ENCODE measurements around the gene TICAM1.

TICAM1 gene

GRCh38 chr19:4821265-4821664, 10.2 kb downstream of the TICAM1 start:
- no peak overlapping the region for H3K4me3 ChIP-seq (ENCODE audit: low read depth, low read length)
- no peak for TF ChIP-seq CTCF (IDR thresholded peaks at IDR 0.05; ENCODE audit: borderline replicate concordance, insufficient read depth, low read depth, low read length)

DNA sequence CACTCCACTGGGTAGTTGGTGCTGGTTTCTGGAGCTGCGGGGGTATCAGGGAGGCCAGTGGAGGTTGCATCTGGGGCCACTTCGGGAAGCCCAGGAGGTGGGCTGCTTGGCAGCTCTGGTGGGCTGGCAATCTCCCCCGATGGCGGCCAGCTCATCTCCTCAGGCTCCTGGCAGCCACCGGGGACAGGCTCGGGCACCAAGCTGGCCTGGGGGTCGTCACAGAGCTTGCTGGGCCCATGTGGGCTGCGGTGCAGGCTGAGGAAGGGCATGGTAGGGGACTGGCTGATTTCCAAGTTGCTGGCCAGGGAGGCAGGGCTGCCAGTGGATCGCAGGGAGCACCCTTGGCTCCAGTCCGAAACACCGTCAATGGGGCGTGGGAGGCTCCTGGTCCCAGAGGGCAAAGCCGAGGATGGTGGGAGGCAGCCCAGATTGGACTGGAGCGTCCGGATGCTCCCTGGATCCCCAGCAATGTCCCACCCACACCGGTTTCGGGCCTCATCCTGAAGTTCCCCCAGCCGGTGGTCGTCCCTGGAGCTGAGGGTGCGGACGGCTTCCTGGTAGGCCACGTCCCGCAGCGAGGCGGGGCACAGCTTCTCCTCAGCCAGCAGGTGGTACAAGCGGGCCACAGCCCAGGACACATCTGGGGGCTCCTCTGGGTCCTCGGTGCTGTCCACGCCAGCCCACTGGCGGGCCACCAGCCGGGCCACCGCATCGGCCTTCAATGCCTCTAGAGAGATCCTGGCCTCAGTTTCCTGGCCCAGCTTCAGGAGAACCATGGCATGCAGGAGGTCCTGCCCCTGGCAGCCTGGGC, 13.8 kb downstream of the TICAM1 start:
- no peak overlapping the region for H3K4me3 ChIP-seq (ENCODE audit: low read depth, low read length)
- no peak for TF ChIP-seq CTCF (IDR thresholded peaks at IDR 0.05; ENCODE audit: borderline replicate concordance, insufficient read depth, low read depth, low read length)

DNA sequence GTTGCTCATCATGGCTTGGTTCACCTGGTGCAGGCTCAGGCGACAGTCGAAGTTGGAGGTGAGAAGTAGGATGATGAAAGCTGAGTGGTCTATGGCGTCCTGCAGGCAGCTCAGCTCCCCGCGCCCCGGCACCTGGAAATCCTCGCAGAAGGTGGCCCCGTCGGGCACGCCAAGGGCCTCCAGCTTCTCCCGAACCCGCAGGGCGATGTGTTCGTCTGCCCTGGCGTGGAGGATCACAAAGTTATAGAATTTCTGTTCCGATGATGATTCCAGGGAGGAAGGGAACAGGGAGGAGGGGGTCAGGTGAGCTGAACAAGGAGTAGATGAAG, 14.6 kb downstream of the TICAM1 start:
- no peak for TF ChIP-seq CTCF (IDR thresholded peaks at IDR 0.05; ENCODE audit: borderline replicate concordance, insufficient read depth, low read depth, low read length)
- no peak overlapping the region for H3K4me3 ChIP-seq (ENCODE audit: low read depth, low read length)

- H3K4me3 ChIP-seq (ENCODE audit: low read depth, low read length), result no peak overlapping the region
- no peak for TF ChIP-seq CTCF (IDR thresholded peaks at IDR 0.05; ENCODE audit: borderline replicate concordance, insufficient read depth, low read depth, low read length)
These were observed 15.1 kb downstream of the TICAM1 start for GRCh38 chr19:4816202-4816949.

DNA sequence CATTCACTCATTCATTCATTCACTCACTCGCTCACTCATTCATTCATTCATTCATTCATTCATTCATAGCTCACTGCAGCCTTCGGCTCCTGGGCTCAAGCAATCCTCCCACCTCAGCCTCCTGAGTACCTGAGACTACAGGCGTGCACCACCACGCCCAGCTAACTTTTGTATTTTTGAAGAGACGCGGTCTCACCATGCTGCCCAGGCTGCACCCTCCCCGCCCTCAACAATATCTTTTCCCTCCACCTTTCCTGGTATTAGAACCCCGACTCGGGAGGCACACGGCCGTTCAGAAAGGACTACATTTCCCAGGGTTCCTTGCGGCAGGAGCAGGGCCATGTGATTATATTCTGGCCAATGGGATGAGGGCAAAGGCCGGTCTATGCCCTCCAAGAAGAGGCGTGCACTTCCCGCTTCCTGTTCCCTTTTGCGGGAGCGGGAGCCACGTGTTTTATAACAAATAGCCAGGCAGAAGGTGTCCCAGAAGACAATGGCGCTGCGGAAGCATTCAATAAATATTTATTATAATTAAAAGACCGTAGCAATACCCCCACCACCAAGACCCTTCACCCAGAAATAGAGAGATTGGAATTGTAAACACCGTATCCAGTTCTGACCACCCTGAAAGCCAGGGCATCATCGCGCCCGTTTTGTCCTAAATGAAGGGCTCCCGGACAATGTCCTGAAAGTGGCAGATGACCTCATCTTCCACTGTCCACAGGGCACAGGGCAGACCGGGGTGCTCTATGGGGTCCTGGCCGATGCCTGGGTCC, 15.9 kb downstream of the TICAM1 start:
- no peak for TF ChIP-seq CTCF (IDR thresholded peaks at IDR 0.05; ENCODE audit: borderline replicate concordance, insufficient read depth, low read depth, low read length)
- no peak overlapping the region for H3K4me3 ChIP-seq (ENCODE audit: low read depth, low read length)

GRCh38 chr19:4814625-4815425, 16.7 kb downstream of the TICAM1 start:
- no peak overlapping the region for H3K4me3 ChIP-seq (ENCODE audit: low read depth, low read length)
- no peak for TF ChIP-seq CTCF (IDR thresholded peaks at IDR 0.05; ENCODE audit: borderline replicate concordance, insufficient read depth, low read depth, low read length)
